NCI-H748 (cell line): ENCODE data around the gene PLEKHG1.

Experiments used
- DNase-seq: peaks from one replicate; lab custom pipeline; 2025; ENCODE audit not compliant: unreplicated experiment; lab: John Stamatoyannopoulos, UW

Gene PLEKHG1

DNA sequence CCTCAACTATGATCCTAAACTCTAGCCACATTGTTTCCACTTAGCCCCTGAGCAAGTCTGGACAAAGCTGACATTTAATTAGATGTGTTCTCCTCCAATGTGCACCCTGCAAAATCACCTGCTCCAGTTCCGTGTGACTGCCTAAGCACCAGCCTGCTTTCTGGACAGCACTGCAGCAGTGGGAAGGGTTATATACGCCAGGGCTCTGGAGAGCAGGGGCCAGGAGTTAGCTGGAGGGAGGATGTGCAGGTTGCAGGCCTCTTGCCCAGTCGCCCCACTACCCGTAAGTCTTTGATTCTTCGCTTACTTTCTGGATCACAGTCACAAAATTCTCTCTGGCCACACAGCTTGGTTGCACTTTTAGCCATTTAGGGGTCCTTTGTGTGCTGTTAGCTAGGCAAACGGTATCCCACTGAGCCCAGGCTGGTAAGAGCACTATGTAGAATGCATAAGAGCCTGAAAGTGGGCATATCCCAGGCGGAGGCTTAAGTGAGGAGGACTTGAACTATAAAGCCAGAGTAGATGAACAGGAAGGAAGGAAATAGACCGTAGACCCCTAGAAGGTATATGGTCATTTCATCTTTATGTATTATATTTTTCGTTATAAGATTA lies 10.7 kb upstream of the PLEKHG1 start:
- peak; percentile 45 for DNase-seq

DNA sequence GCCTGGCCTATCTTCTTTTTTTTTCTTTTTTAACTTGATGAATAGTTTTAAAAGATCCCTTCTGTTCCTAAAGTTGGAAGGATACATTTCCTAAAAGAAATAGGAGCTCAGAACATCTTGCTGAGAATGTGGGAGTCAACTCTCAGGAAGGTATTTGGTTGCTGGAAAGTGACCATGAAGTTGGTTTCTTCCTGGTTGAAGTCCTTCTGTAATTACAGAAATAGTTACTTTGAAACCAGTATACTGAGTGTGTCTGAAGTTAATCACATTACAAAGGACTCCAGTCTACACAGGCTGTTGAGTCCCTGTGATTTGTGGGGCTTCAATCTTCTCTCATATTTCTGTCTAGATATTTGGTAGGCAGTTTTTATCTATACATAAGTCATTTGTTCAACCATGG lies 9.8 kb upstream of the PLEKHG1 start:
- DNase-seq = no peak

DNA sequence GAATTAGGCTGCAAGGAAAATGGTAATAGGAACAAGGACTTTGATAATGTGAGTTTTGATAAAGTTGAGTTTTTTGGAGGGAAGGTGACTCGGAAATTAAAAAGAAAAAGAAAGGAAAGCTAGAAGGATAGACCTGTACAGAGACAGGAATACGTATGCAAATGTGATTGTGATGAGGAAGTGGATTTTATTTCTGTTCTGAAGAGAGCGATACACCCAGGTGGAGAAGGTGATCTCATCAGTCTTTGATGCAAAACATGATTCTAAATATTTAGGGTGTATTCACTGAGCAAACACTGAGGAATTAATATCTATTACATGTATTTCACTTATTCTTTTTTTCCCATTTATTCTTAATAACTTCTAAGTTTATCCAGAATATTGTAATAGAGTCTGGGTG lies 9.2 kb upstream of the PLEKHG1 start:
- DNase-seq = no peak

GRCh38 chr6:150592377-150592995 lies 7.2 kb upstream of the PLEKHG1 start:
- no peak for DNase-seq

DNA sequence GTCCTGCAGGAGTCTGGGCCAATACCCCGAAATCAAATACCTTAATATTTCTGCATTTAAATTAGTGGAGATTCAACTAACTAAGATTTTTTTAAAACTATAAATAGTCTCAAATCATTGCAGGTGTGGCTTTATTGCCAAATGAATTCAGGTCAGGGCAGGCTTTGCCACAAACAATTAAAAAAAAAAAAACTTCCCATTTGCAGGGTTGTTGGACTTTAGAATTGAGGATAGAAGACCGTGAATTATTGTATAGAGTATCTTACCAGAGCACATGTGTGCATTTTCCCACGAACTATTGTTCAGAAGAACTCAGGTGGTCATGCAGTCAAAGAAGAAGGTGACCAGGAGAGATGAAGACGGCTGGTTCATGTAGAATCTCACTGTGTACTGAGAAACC lies 6.6 kb upstream of the PLEKHG1 start:
- no peak for DNase-seq

DNA sequence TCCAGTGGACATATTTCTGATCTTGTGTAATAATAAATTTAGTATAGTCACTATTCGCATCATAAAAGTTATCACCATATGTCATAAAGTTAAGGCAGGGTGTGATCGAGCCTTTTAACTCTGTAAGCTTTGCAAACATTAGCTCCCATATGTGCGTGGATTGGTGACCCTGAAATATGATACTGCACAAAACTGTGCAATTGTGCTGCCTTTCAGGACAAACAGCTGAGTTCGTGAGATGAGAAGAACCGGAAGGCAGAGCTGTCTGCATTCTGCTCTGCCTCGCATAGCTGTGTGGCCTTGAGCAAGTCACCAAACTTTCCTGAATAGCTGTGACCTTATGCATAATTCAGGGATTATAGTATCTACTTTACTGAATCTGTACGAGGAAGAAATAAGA lies 3.2 kb upstream of the PLEKHG1 start:
- DNase-seq = peak; percentile 12

DNA sequence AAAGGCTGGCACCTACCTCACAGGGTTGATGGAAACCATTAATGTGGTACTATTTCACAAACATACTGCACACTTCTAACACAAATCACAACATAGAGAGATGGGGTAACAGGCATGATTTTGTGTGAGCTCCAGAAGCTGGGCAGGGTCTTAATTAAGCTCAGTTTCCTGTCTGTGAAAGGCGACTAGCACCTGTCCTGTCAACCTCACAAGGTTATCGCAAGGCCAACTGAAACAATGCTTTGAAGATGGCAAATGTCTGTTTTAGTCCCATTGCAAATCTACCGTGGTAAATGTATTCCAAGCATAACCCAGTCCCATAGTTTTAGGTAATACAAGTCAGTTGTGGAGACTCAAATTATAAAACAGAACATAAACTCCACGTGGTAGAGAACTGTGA lies 1.3 kb upstream of the PLEKHG1 start:
- no peak for DNase-seq

GRCh38 chr6:150598858-150599198 lies 857 bp upstream of the PLEKHG1 start:
- no peak for DNase-seq

GRCh38 chr6:150600010-150600300 lies 270 bp downstream of the PLEKHG1 start:
- DNase-seq = no peak

GRCh38 chr6:150600301-150601017 lies 774 bp downstream of the PLEKHG1 start:
- DNase-seq = peak; percentile 92

DNA sequence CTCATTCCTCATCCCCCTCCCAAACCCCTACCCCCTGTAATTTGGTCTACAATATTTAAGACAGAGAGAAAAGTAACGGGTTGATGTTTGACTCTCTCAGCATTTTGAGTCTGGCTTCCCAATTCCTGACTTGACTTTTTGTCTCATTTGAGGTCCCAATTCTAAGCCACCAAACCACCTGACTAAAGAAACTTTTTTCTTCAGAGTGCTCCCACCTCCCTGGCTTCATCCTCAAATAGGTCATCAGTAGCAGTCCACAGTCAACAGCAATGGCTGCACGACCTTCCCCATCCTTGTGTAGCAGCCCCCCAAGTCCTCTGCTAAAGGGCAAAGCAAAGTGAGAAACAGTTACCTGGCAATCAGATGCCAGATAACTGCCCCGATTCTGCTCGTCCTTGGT lies 1.8 kb downstream of the PLEKHG1 start:
- DNase-seq = no peak

- DNase-seq = no peak
These were observed 3.5 kb downstream of the PLEKHG1 start for GRCh38 chr6:150603176-150603575.

DNA sequence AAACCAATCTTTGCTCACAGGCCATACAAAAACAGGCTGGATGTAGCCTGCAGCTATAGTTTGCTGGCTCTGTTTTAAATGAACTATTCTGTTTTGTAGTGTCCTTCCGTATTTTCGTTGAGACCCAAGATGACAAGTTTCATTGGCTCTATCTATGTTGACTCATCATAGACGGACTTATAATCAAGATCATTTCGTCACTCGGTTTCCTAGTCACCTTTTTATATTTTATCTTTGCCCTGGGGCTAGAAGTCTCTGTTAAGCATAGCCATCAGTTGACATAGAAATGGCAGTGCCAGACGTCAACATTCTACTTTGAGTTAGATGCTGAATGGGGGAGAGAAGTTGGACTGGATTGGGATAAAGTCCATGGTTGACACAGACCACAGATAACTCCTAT lies 4.8 kb downstream of the PLEKHG1 start:
- no peak for DNase-seq

- DNase-seq = no peak
These were observed 5.6 kb downstream of the PLEKHG1 start for GRCh38 chr6:150605333-150605732.

DNA sequence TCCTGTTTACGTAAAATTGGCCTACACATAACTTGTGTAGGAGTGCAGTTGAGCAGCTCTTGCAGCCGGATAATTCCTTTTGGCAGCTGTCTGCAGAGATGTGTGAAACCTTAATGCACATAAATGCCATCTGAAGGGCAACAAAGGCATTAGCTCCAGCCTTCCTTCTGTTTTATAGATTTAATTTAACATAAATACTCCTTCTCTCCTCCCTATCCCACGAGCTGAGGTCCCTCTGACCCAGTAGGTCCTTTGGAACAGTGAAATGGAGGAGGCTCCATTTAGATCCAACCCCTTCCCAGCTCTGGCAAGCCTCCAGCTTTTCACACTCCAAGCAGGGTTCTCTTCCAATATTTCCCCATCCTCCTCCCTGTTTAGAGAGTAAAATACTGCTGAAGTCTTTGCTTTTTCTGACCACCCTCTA lies 6.5 kb downstream of the PLEKHG1 start:
- DNase-seq = no peak

GRCh38 chr6:150606647-150607328 lies 7.1 kb downstream of the PLEKHG1 start:
- no peak for DNase-seq

DNA sequence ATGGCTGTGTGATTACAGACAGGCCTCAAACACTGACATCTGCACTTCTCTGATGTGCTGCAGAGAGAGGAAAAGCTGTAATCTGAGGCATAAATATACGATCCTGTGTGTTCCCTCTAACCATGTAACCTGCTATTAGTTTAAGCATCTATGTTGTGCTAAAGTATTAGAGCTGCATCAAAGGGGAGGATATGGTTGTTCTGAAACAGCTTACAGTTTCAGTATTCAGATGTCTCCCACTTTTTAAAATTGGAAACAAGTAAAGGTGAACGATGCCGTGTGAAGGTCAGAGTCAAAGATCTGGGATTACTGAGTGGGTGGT lies 7.6 kb downstream of the PLEKHG1 start:
- no peak for DNase-seq

DNA sequence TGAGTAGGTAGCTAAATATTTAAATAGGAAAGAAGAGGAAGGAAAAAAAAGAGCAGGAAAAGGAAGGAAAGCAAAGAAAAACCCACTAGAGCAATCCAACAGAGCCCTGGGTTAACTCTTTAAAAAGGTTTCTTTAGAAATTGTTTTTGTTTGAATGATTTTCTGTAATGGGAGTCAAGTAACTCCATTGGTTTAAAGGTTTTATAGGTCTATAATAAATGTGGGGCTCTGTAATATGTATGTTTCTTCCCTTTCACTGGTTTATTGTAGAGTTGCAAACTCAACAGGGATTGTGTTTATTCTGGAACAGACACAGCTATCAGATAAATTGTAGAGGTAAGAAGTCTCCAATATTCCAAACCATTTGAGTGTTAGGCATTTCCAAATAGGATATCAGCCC lies 10.9 kb downstream of the PLEKHG1 start:
- no peak for DNase-seq

DNA sequence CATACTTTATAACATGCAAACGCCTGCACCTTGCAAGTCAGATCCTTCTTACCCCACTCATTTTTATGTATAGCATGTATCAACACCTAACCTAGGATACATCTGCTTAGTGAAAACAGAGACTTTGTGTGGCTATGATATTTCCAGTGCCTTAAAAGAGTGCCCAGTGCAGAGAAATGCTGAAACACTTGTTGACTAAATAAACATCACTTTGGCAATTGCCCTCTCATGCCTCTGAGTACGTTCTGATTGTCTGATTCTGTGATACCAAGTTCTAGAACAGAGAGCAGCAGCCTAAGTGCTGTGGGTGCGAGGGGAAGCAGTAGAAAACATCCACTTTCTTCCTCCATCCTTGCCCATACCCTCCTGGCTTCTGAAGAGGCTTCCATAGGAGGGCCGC lies 13.6 kb downstream of the PLEKHG1 start:
- DNase-seq = no peak

DNA sequence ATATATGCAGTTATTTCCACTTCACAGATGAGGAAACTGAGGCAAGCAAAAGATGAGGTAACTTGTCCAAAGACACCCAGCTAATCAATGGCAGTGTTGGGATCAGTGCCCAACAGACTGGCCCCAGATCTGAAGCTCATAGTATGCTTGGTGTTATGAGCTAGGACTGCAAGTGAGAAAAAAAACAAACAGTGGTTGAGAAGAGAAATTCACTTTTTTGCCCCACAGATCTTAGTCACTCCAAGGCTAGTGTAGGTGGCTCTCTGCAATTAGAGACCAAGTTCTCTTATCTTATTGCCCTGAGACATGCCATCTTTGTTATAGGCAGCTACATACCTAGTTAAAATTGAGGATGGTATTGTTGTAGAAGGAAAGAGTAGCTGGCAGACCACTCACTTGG lies 16.3 kb downstream of the PLEKHG1 start:
- no peak for DNase-seq

DNA sequence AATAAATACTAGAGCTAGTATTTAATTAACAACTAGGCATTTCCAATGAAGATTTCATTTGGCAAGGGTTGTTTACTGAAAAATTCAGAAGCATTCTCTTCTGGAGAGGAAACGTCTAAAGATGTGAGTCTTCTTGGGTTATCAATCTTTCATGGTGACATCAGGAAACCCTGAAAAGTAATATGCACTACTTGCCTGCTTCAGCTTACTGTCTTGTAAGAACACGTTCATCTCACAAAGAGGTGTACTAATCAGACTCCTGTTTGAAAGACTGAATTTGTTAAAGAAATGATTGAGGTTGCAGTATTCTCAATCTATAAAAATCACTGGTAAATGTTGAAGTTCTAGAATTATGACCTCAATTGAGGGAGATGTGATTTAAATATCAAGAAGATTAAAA lies 16.9 kb downstream of the PLEKHG1 start:
- DNase-seq = no peak

DNA sequence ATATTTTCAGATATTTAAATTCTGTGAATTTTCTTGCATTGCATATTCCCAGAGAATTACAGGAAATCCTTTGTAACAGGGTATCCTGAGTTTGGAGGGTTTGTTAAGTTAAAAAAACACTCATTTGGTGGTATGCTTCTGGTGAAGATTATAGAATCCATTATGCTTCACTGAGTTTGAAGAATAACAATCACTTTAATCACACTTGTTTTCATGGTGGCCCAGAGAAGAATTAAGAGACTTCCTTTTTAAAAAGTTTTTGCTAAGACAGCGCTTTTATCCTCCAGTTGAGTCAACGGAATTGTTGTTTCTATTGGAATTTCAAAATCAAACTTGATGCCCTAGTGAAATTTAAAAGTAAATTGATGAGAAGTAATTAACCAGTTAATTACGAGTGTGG lies 17.4 kb downstream of the PLEKHG1 start:
- no peak for DNase-seq
